ENCODE measurements around the gene ERP44. TPM values are rescaled to one million over a fixed set of nuclear protein-coding genes. Genes with fewer than 3 reads are reported as not detected.

ERP44 gene
- total RNA-seq, 5 donors from 2014 or later (not counting 1 experiment from before 2014, with no cell fraction given): 11.3 to 15.1 (median 12.5) TPM

- Mint-ChIP-seq H3K36me3 (peaks cover 43% of the 10 kb centered on the region), H3K27me3 (no peaks in the 10 kb centered on the region), H3K4me1 (peaks cover 0 to 5% (median 0%) of the 10 kb centered on the region in 3 donors), H3K4me3 (no peak overlapping the region), H3K27ac (no peak overlapping the region), H3K9me3 (no peaks in the 10 kb centered on the region)
- ChIA-PET POLR2A (no interaction called here), CTCF (interaction anchor here in 1 of 2 donors (0.5 kb wide), 2 partner anchors 9 to 308 kb away, joined by 3 read pairs; no protein-coding TSS in a partner anchor)
- Histone ChIP-seq H3K27ac (ENCODE audit: low read length) (no peak overlapping the region), H3K27me3 (replicated peaks in 1 of 2; ENCODE audit: control insufficient read depth in 2 of 2, extremely low read depth in 1 of 2, insufficient read depth in 2 of 2, low read length in 1 of 2) (no peaks in the 10 kb centered on the region), H3K4me3 (ENCODE audit: control insufficient read depth in 1 of 2, extremely low read depth in 1 of 2, low read length in 1 of 2) (no peak overlapping the region), H3K36me3 (ENCODE audit: control insufficient read depth in 2 of 2, extremely low read depth in 1 of 2, insufficient read depth in 1 of 2, low read length in 1 of 2) (peaks cover 0 to 9% of the 10 kb centered on the region in 2 donors), H3K4me1 (ENCODE audit: control insufficient read depth in 1 of 2, extremely low read depth in 1 of 2, insufficient read depth in 2 of 2, low read length in 2 of 2) (no peaks in the 10 kb centered on the region), H3K9me3 (no peaks in the 10 kb centered on the region)
- no CpG with 5 or more reads among the region's 3 CpGs for WGBS (ENCODE audit: insufficient coverage)
- DNase-seq (no peak), ATAC-seq (replicated peaks in 1 of 4) (no peak)
Measured at GRCh38 chr9:100134731-100135130, 35.9 kb upstream of the ERP44 start.

GRCh38 chr9:100131875-100132430 is 33.2 kb upstream of the ERP44 start:
- no peaks in the 10 kb centered on the region for H3K27me3 Mint-ChIP-seq
- H3K9me3 ChIP-seq: no peaks in the 10 kb centered on the region
- peaks cover 56% of the 10 kb centered on the region for H3K36me3 Mint-ChIP-seq
- peaks cover 0 to 9% of the 10 kb centered on the region in 2 donors for H3K36me3 ChIP-seq (ENCODE audit: control insufficient read depth in 2 of 2, extremely low read depth in 1 of 2, insufficient read depth in 1 of 2, low read length in 1 of 2)
- no peak overlapping the region for H3K4me3 Mint-ChIP-seq
- no peaks in the 10 kb centered on the region for H3K9me3 Mint-ChIP-seq
- ATAC-seq (replicated peaks in 1 of 4): no peak
- no peak overlapping the region for H3K4me3 ChIP-seq (ENCODE audit: control insufficient read depth in 1 of 2, extremely low read depth in 1 of 2, low read length in 1 of 2)
- H3K27me3 ChIP-seq (replicated peaks in 1 of 2; ENCODE audit: control insufficient read depth in 2 of 2, extremely low read depth in 1 of 2, insufficient read depth in 2 of 2, low read length in 1 of 2): no peaks in the 10 kb centered on the region
- no peaks in the 10 kb centered on the region for H3K4me1 ChIP-seq (ENCODE audit: control insufficient read depth in 1 of 2, extremely low read depth in 1 of 2, insufficient read depth in 2 of 2, low read length in 2 of 2)
- WGBS (ENCODE audit: insufficient coverage): no CpG with 5 or more reads among the region's 3 CpGs
- POLR2A ChIA-PET: no interaction called here
- H3K4me1 Mint-ChIP-seq: peaks cover 0 to 5% (median 0%) of the 10 kb centered on the region in 3 donors
- H3K27ac ChIP-seq (ENCODE audit: low read length): no peak overlapping the region
- CTCF ChIA-PET: no interaction called here
- no peak for DNase-seq
- H3K27ac Mint-ChIP-seq: no peak overlapping the region

- POLR2A ChIA-PET: no interaction called here
- no peaks in the 10 kb centered on the region for H3K9me3 Mint-ChIP-seq
- WGBS (ENCODE audit: insufficient coverage): no CpG with 5 or more reads among the region's 1 CpG
- no peaks in the 10 kb centered on the region for H3K27me3 Mint-ChIP-seq
- Histone ChIP-seq H3K27me3 (replicated peaks in 1 of 2; ENCODE audit: control insufficient read depth in 2 of 2, extremely low read depth in 1 of 2, insufficient read depth in 2 of 2, low read length in 1 of 2) (no peaks in the 10 kb centered on the region), H3K4me1 (ENCODE audit: control insufficient read depth in 1 of 2, extremely low read depth in 1 of 2, insufficient read depth in 2 of 2, low read length in 2 of 2) (no peaks in the 10 kb centered on the region), H3K9me3 (no peaks in the 10 kb centered on the region), H3K4me3 (ENCODE audit: control insufficient read depth in 1 of 2, extremely low read depth in 1 of 2, low read length in 1 of 2) (no peak overlapping the region), H3K36me3 (ENCODE audit: control insufficient read depth in 2 of 2, extremely low read depth in 1 of 2, insufficient read depth in 1 of 2, low read length in 1 of 2) (peaks cover 0 to 11% of the 10 kb centered on the region in 2 donors), H3K27ac (ENCODE audit: low read length) (no peak overlapping the region)
- H3K27ac Mint-ChIP-seq: no peak overlapping the region
- H3K4me3 Mint-ChIP-seq: no peak overlapping the region
- ATAC-seq (replicated peaks in 1 of 4) (no peak), DNase-seq (no peak)
- H3K36me3 Mint-ChIP-seq: peaks cover 60% of the 10 kb centered on the region
- H3K4me1 Mint-ChIP-seq: peaks cover 0 to 5% (median 0%) of the 10 kb centered on the region in 3 donors
- CTCF ChIA-PET: no interaction called here
Measured at GRCh38 chr9:100131216-100131615, 32.4 kb upstream of the ERP44 start.

GRCh38 chr9:100129772-100130171 is 31.0 kb upstream of the ERP44 start:
- POLR2A ChIA-PET: no interaction called here
- Histone ChIP-seq H3K36me3 (ENCODE audit: control insufficient read depth in 2 of 2, extremely low read depth in 1 of 2, insufficient read depth in 1 of 2, low read length in 1 of 2) (peaks cover 0 to 11% of the 10 kb centered on the region in 2 donors), H3K4me1 (ENCODE audit: control insufficient read depth in 1 of 2, extremely low read depth in 1 of 2, insufficient read depth in 2 of 2, low read length in 2 of 2) (no peaks in the 10 kb centered on the region), H3K4me3 (ENCODE audit: control insufficient read depth in 1 of 2, extremely low read depth in 1 of 2, low read length in 1 of 2) (no peak overlapping the region), H3K9me3 (no peaks in the 10 kb centered on the region), H3K27ac (ENCODE audit: low read length) (no peak overlapping the region), H3K27me3 (replicated peaks in 1 of 2; ENCODE audit: control insufficient read depth in 2 of 2, extremely low read depth in 1 of 2, insufficient read depth in 2 of 2, low read length in 1 of 2) (no peaks in the 10 kb centered on the region)
- no peak for DNase-seq
- H3K4me1 Mint-ChIP-seq: peaks cover 0 to 5% (median 0%) of the 10 kb centered on the region in 3 donors
- CTCF ChIA-PET: no interaction called here
- ATAC-seq (replicated peaks in 1 of 4): no peak
- no peak overlapping the region for H3K4me3 Mint-ChIP-seq
- peaks cover 72% of the 10 kb centered on the region for H3K36me3 Mint-ChIP-seq
- no peak overlapping the region for H3K27ac Mint-ChIP-seq
- no peaks in the 10 kb centered on the region for H3K9me3 Mint-ChIP-seq
- no peaks in the 10 kb centered on the region for H3K27me3 Mint-ChIP-seq

GRCh38 chr9:100126423-100126822 is 27.6 kb upstream of the ERP44 start:
- POLR2A ChIA-PET: no interaction called here
- Histone ChIP-seq H3K4me1 (ENCODE audit: control insufficient read depth in 1 of 2, extremely low read depth in 1 of 2, insufficient read depth in 2 of 2, low read length in 2 of 2) (no peaks in the 10 kb centered on the region), H3K36me3 (ENCODE audit: control insufficient read depth in 2 of 2, extremely low read depth in 1 of 2, insufficient read depth in 1 of 2, low read length in 1 of 2) (peaks cover 0 to 7% of the 10 kb centered on the region in 2 donors), H3K27ac (ENCODE audit: low read length) (no peak overlapping the region), H3K27me3 (replicated peaks in 1 of 2; ENCODE audit: control insufficient read depth in 2 of 2, extremely low read depth in 1 of 2, insufficient read depth in 2 of 2, low read length in 1 of 2) (no peaks in the 10 kb centered on the region), H3K9me3 (no peaks in the 10 kb centered on the region), H3K4me3 (ENCODE audit: control insufficient read depth in 1 of 2, extremely low read depth in 1 of 2, low read length in 1 of 2) (no peak overlapping the region)
- Mint-ChIP-seq H3K4me1 (peaks cover 0 to 5% (median 2%) of the 10 kb centered on the region in 3 donors), H3K27me3 (no peaks in the 10 kb centered on the region), H3K9me3 (no peaks in the 10 kb centered on the region), H3K36me3 (peaks cover 59% of the 10 kb centered on the region), H3K27ac (no peak overlapping the region), H3K4me3 (no peak overlapping the region)
- DNase-seq (no peak), ATAC-seq (replicated peaks in 1 of 4) (no peak)
- CTCF ChIA-PET: interaction anchor here in 1 of 2 donors (0.8 kb wide), 1 partner anchor 353 kb away, joined by 3 read pairs; no protein-coding TSS in a partner anchor
- WGBS (ENCODE audit: insufficient coverage): no CpG with 5 or more reads among the region's 2 CpGs

GRCh38 chr9:100125910-100126309 is 27.1 kb upstream of the ERP44 start:
- POLR2A ChIA-PET: no interaction called here
- H3K4me3 ChIP-seq (ENCODE audit: control insufficient read depth in 1 of 2, extremely low read depth in 1 of 2, low read length in 1 of 2): no peak overlapping the region
- H3K27me3 Mint-ChIP-seq: no peaks in the 10 kb centered on the region
- CTCF ChIA-PET: interaction anchor here (0.7 to 0.8 kb wide), 2 partner anchors 9 to 352 kb away, joined by 3 read pairs; no protein-coding TSS in a partner anchor
- WGBS (ENCODE audit: insufficient coverage): no CpG with 5 or more reads among the region's 2 CpGs
- H3K27ac Mint-ChIP-seq: no peak overlapping the region
- no peak for ATAC-seq (replicated peaks in 1 of 4)
- peaks cover 0 to 6% of the 10 kb centered on the region in 2 donors for H3K36me3 ChIP-seq (ENCODE audit: control insufficient read depth in 2 of 2, extremely low read depth in 1 of 2, insufficient read depth in 1 of 2, low read length in 1 of 2)
- H3K9me3 Mint-ChIP-seq: no peaks in the 10 kb centered on the region
- H3K4me3 Mint-ChIP-seq: no peak overlapping the region
- no peaks in the 10 kb centered on the region for H3K4me1 ChIP-seq (ENCODE audit: control insufficient read depth in 1 of 2, extremely low read depth in 1 of 2, insufficient read depth in 2 of 2, low read length in 2 of 2)
- no peak for DNase-seq
- H3K27ac ChIP-seq (ENCODE audit: low read length): no peak overlapping the region
- peaks cover 1 to 5% (median 5%) of the 10 kb centered on the region in 3 donors for H3K4me1 Mint-ChIP-seq
- no peaks in the 10 kb centered on the region for H3K27me3 ChIP-seq (replicated peaks in 1 of 2; ENCODE audit: control insufficient read depth in 2 of 2, extremely low read depth in 1 of 2, insufficient read depth in 2 of 2, low read length in 1 of 2)
- no peaks in the 10 kb centered on the region for H3K9me3 ChIP-seq
- H3K36me3 Mint-ChIP-seq: peaks cover 62% of the 10 kb centered on the region

Data from T-cell (primary cell).